8988T (cell line): ENCODE measurements around the gene PCA3.
"Not testable (repeated sequence)": the region's sequence is repeated elsewhere in the genome, so short reads cannot be mapped to it uniquely, and the experiment has no call there.

ENCODE experiments used
- DNase-seq: peaks from one replicate; pipeline ENCODE4 v3.0.0; 2011

PCA3 gene

DNA sequence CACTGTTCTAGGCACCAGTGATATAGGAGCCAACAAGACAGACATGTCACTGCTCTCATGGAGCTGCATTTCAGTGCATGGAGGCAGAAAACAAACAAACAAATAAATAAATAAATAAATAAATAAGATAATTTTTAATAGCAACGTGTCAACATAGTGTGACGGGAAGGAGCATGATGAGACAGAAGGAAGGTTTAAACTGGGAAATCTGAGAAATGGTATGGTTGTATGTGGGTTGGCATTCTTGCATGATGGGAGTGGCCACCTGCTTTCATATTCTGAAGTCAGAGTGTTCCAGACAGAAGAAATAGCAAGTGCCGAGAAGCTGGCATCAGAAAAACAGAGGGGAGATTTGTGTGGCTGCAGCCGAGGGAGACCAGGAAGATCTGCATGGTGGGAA is at the start of gene PCA3:
TSS of gene PCA3 (plus strand) at position 301 of the 400 bp plus-strand sequence.
- no peak for DNase-seq

DNA sequence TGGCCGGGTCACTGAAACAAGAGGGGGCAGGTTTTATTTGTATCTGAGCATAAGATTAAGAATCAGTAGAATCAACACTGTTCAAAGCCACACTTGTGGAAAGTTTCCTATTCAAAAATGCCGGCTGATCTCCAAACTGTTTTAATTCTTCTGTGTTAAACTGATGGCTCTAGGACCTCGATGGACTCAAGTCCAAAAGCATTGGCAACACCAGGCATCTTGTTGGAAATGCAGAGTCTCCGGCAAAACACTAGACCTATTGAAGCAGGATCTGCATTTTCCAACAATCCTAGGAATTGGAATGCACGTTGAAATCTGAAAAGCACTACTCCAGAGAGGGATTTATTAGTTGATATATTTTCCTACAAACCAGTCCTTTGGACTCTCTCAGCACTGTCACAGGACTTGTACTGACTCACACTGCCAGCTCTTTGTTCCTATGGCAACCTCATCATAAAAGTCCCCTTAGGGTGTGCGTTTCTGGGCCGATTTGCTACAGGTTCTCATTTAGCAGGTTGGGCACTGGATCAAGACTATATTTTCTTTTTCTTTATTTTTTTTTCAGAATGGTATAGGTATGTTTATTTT is 48.1 kb upstream of the PCA3 start:
- DNase-seq = no peak

DNA sequence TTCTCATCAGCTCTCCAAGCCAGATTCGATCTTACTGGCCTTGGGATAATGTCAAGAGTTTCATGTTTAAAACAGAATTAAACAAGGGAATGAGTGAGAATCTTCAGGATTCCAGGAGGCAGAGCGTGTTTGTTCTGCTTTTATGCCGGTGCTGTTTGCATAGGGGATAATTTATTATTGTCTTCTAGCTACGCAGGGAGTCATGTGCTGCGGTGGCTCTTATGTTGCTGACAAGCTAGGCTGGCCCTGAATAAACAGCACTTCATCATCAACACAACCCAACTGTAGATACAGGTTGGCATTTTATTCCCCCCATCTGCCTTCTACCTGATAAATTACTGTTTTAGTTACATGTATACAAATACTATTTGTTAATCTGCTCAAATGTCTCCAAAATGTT is 47.1 kb upstream of the PCA3 start:
- no peak for DNase-seq

GRCh38 chr9:76717613-76718012 is 46.6 kb upstream of the PCA3 start:
- no peak for DNase-seq

DNA sequence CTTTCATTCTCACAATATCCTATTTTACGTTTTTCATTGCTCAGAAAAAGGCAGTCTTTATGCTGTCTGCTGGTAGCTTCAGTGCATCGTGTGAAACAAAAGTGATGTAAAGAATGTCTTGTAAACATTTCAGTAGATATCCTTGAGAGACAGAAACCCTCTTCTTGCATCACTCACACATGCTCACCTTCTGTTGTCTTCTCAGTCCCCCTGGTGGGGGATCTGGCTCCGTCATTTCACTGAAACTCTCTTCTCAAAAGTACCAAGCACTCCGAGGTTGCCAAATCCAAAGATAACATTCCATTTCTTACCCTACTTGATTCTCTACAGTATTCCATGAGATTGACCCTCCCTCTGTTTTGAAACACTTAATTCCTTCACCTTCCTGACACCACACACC is 46.1 kb upstream of the PCA3 start:
- DNase-seq = no peak

DNA sequence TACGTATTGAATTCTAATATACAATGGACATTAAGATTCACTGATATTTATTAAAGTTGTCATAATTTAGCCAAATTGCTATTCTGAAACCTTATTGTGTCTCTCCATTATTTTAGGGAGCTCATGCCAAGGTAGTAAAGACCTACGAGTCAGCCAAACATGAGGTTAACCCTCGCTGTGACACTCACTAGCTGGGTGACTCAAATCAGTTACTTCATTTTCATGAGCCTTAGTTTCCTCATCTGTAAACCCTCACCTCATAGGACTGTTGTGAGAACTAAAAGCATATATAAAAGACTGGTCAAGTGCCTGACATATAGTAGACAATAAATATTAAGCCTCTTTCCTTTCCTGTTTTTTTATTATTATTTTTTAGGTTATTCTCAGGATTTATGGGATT is 44.0 kb upstream of the PCA3 start:
- DNase-seq = no peak

GRCh38 chr9:76725011-76725546 is 39.2 kb upstream of the PCA3 start:
- no peak for DNase-seq

DNA sequence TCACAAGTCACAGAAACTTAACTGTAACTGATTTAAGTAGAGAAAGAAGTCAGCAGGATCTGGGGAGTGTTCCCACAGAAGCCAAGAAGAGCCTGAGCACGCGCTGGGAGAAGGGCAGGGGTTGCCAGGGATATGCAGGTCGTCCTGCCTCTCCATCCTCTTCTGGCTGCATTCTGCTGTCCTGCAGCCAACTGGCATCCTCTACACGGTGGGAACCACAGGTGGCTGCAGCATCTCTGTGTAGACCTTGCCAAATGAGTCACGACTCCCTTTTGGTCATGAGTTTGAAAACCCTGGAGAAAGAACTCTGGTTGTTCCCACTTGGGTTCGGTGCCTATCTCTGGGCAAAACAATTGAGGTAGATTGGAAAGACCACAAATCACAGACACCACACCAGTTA is 38.4 kb upstream of the PCA3 start:
- no peak for DNase-seq

- no peak for DNase-seq
Observed at GRCh38 chr9:76729116-76729515, 35.1 kb upstream of the PCA3 start.

DNA sequence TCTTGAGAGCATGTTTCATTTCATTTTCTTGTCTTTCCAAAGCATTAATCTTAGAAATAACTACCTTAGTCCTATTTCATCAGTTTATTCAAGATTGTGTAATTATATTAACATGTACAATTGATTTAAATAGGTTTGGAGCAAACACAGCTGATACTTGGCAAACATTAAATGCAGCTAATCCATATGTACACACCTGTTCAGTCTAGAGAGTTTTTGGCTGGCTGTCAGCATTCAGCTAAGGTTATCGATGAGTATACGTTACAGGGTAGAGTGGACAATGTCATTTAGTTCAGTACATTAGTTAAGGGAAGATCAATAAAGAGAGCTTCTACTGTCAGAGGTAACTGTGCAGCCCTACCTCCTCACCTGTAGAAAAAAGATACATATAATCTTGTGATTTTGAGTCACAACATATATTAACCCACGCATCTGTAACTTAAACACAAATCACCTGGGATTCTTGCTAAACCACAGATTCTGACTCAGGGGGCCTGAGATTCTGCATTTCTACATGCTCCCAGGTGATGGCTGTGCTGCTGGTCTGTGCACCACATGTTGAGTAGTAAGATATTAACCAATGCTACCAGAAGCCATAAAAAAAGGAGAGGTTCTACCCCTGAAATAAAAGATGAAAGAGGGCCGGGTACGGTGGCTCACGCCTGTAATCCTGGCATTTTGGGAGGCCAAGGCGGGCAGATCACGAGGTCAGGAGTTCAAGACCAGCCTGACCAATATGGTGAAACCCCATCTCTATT is 34.1 kb upstream of the PCA3 start:
- no peak for DNase-seq

DNA sequence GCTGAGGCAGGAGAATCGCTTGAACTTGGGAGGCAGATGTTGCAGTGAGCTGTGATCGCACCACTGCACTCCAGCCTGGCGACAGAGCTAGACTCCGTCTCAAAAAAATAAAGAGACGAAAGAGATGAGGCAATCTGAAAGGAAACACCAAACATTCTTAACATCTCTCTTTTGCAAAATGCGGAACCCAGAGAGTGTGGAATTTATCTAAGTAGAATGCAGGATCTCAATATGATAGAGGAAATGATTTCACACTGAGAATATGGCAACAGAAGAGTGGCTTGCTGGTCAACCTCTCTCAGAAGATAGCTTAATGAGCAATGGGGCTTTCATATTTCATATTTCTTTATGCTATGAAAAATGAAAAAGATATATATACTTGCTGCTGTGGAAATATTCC is 33.4 kb upstream of the PCA3 start:
- DNase-seq = no peak

- DNase-seq = no peak
Observed at GRCh38 chr9:76732341-76732958, 31.8 kb upstream of the PCA3 start.

DNA sequence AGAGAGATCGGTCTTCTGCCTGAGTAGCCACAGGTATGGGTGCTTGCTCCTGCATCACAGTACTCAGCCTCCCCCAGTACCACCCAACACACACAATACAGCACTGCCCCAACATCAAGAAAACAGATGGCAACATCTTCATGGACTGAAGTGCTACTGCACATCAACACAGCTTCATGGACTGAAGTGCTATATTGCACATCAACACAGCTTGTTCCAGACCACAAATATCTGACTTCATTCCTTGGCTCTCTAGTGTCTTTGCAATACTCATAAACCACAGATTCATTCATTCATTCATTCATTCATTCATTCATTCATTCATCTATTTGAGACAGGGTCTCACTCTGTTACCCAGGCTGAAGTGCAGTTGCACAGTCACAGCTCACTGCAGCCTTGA is 31.1 kb upstream of the PCA3 start:
- DNase-seq = no peak

GRCh38 chr9:76734716-76735115 is 29.5 kb upstream of the PCA3 start:
- DNase-seq = no peak

GRCh38 chr9:76737154-76737902 is 26.9 kb upstream of the PCA3 start:
- no peak for DNase-seq

GRCh38 chr9:76738402-76738801 is 25.8 kb upstream of the PCA3 start:
- DNase-seq = no peak

- no peak for DNase-seq
Observed at GRCh38 chr9:76741524-76741923, 22.7 kb upstream of the PCA3 start.

- DNase-seq = not testable (repeated sequence)
Observed at GRCh38 chr9:76742890-76743289, 21.3 kb upstream of the PCA3 start.

DNA sequence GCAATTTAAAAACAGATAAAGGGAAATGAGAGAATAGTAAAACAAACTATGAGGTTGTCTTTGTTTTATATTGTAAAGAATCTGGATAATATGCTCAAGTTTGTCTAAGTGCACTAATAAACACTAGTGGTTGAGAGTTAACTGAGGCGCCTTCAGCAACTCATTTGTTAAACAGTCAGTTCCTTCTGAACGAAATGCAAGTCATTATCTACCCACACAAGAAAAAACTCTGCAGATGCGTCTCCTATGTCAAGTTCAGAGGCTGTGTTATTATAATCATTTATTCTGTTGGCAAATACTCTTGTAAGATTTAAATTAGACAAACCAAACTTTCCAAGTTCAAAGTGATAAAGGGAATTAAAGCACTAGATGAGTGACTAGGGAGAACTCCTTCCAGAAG is 20.3 kb upstream of the PCA3 start:
- DNase-seq = no peak

- DNase-seq = no peak
Observed at GRCh38 chr9:76744336-76744735, 19.9 kb upstream of the PCA3 start.

GRCh38 chr9:76751001-76751400 is 13.2 kb upstream of the PCA3 start:
- DNase-seq = no peak

- DNase-seq = no peak
Observed at GRCh38 chr9:76756268-76756640, 8.0 kb upstream of the PCA3 start.

DNA sequence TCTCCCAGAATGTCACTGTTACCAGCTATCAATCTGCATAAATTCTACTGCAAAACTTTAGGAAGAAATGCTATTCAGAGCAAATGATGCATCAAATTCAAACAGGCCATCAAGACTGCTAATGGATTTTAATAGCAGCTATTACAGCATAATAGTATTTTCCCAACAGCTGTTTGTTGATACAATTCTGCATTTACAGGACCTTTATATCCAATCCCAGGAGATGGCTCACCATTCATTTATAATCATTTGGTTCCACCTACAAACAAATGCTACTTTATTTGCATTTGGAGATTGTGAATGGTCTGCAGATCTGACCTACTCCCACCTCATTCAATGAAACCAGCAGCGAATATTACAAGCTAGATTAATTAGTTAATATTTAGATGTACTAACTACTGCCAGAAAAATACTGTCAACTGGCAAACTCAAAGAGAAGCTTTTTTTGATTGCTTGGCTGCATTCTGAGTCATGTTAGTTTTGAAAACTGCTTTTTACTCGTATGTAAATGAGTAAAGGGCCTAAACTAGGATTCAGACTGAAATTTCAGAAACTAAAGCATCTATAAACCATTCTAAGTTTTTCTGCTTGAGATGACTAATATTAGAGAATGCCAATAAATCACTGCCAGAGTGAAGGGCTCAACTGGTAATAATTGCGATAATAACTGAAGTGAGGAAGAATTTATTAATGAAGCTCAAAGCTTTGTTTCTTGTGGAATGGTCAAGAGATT is 7.1 kb upstream of the PCA3 start:
- DNase-seq = no peak
